Measurements from ENCODE around the gene SPON1.

GRCh38 chr11:14119357-14119756 lies 156.8 kb downstream of the SPON1 start:
- TF ChIP-seq, protein P1, sequence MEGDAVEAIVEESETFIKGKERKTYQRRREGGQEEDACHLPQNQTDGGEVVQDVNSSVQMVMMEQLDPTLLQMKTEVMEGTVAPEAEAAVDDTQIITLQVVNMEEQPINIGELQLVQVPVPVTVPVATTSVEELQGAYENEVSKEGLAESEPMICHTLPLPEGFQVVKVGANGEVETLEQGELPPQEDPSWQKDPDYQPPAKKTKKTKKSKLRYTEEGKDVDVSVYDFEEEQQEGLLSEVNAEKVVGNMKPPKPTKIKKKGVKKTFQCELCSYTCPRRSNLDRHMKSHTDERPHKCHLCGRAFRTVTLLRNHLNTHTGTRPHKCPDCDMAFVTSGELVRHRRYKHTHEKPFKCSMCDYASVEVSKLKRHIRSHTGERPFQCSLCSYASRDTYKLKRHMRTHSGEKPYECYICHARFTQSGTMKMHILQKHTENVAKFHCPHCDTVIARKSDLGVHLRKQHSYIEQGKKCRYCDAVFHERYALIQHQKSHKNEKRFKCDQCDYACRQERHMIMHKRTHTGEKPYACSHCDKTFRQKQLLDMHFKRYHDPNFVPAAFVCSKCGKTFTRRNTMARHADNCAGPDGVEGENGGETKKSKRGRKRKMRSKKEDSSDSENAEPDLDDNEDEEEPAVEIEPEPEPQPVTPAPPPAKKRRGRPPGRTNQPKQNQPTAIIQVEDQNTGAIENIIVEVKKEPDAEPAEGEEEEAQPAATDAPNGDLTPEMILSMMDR (IDR thresholded peaks at IDR 0.05; ENCODE audit: insufficient read depth, low read length, poor library complexity, severe bottlenecking) = no peak
- no peak for TF ChIP-seq EZH2phosphoT487 (conservative IDR thresholded peaks at IDR 0.05; ENCODE audit: low read length)
